NT2/D1 (cell line): ENCODE results near the gene MAGI2.

Experiments
- DNase-seq: peaks from one replicate; pipeline ENCODE4 v3.0.0-alpha.2; 2011; ENCODE audit warnings: low read depth, low spot score
- H3K27me3 ChIP-seq: 2 replicates; pipeline ENCODE4 v1.6.0; 2011; ENCODE audit warnings: mild to moderate bottlenecking; ENCODE audit not compliant: insufficient read length, insufficient read depth
- H3K36me3 ChIP-seq: 2 replicates; pipeline ENCODE4 v1.6.1; 2011; ENCODE audit warnings: mild to moderate bottlenecking, low read length, mixed read lengths; ENCODE audit not compliant: insufficient read depth, insufficient read length
- H3K4me1 ChIP-seq: 2 replicates; pipeline ENCODE4 v1.5.1; 2011; ENCODE audit not compliant: insufficient read depth, insufficient read length
- H3K4me3 ChIP-seq: 2 replicates; pipeline ENCODE4 v1.5.1; 2011; ENCODE audit warnings: low read depth; ENCODE audit not compliant: insufficient read length
- H3K9ac ChIP-seq: 2 replicates; pipeline ENCODE4 v1.6.0; 2011; ENCODE audit warnings: low read depth; ENCODE audit not compliant: insufficient read length
- H3K9me3 ChIP-seq: 2 replicates; pipeline ENCODE4 v1.5.1; 2011; ENCODE audit warnings: mild to moderate bottlenecking, low read length; ENCODE audit not compliant: insufficient read depth
- SUZ12 ChIP-seq: IDR thresholded peaks from 2 replicates; pipeline ENCODE4 v1.6.1; 2011; ENCODE audit not compliant: insufficient read length, insufficient read depth; ENCODE audit errors: extremely low read depth
- YY1 ChIP-seq: IDR thresholded peaks from 2 replicates; pipeline ENCODE4 v1.6.1; 2011; ENCODE audit not compliant: insufficient read length, insufficient read depth
- ZNF274 ChIP-seq: IDR thresholded peaks from 2 replicates; pipeline ENCODE4 v1.6.1; 2011; ENCODE audit warnings: mild to moderate bottlenecking, low read depth, low read length

Gene MAGI2

GRCh38 chr7:77980087-77980713 is 1473.3 kb downstream of the MAGI2 start:
- no peak for DNase-seq

GRCh38 chr7:77979219-77979618 is 1474.2 kb downstream of the MAGI2 start:
- Histone ChIP-seq H3K36me3 (no peaks in the 10 kb centered on the region), H3K4me1 (no peaks in the 10 kb centered on the region), H3K9me3 (no peaks in the 10 kb centered on the region), H3K4me3 (no peak overlapping the region), H3K27me3 (no peaks in the 10 kb centered on the region), H3K9ac (no peak overlapping the region)
- TF ChIP-seq SUZ12 (no peak), YY1 (no peak), ZNF274 (no peak)
- no peak for DNase-seq

More at GRCh38 chr7:77980087-77980713, 1473.3 kb downstream of the MAGI2 start:
- H3K4me1 ChIP-seq, result no peaks in the 10 kb centered on the region
- H3K27me3 ChIP-seq, result no peaks in the 10 kb centered on the region
- no peak overlapping the region for H3K9ac ChIP-seq
- no peak overlapping the region for H3K4me3 ChIP-seq
- no peaks in the 10 kb centered on the region for H3K9me3 ChIP-seq
- no peaks in the 10 kb centered on the region for H3K36me3 ChIP-seq
- TF ChIP-seq YY1, result no peak
- TF ChIP-seq ZNF274, result no peak

GRCh38 chr7:77975672-77976480 is 1477.6 kb downstream of the MAGI2 start:
- no peaks in the 10 kb centered on the region for H3K27me3 ChIP-seq
- no peak overlapping the region for H3K4me3 ChIP-seq
- H3K9me3 ChIP-seq, result no peaks in the 10 kb centered on the region
- no peaks in the 10 kb centered on the region for H3K36me3 ChIP-seq
- TF ChIP-seq SUZ12 (no peak), ZNF274 (no peak), YY1 (no peak)
- no peak overlapping the region for H3K9ac ChIP-seq
- no peaks in the 10 kb centered on the region for H3K4me1 ChIP-seq
- DNase-seq, result no peak

GRCh38 chr7:77971726-77972125 is 1481.7 kb downstream of the MAGI2 start:
- no peaks in the 10 kb centered on the region for H3K9me3 ChIP-seq
- no peak overlapping the region for H3K4me3 ChIP-seq
- no peaks in the 10 kb centered on the region for H3K4me1 ChIP-seq
- H3K27me3 ChIP-seq, result no peaks in the 10 kb centered on the region
- H3K36me3 ChIP-seq, result no peaks in the 10 kb centered on the region
- TF ChIP-seq YY1, result no peak
- no peak overlapping the region for H3K9ac ChIP-seq
- no peak for DNase-seq

GRCh38 chr7:77967429-77967828 is 1486.0 kb downstream of the MAGI2 start:
- Histone ChIP-seq H3K4me3 (no peak overlapping the region), H3K36me3 (no peaks in the 10 kb centered on the region), H3K4me1 (no peaks in the 10 kb centered on the region), H3K9me3 (no peaks in the 10 kb centered on the region), H3K27me3 (no peaks in the 10 kb centered on the region), H3K9ac (no peak overlapping the region)
- no peak for DNase-seq
- TF ChIP-seq YY1 (no peak), ZNF274 (no peak), SUZ12 (no peak)
